Esophagus squamous epithelium (tissue), 5 donors: ENCODE results near the gene ACTN2. TPM values are rescaled to one million over a fixed set of nuclear protein-coding genes. Genes with fewer than 3 reads are reported as not detected.

ENCODE experiments used
- DNase-seq: peaks from one replicate; lab custom pipeline; 2025; lab: John Stamatoyannopoulos, UW
- H3K27ac ChIP-seq, 4 donors: fragments of 200-600 bp; sonication (generic); one replicate each; pipeline ENCODE4 v1.5.1; 2016 to 2019; ENCODE audit warnings: mild to moderate bottlenecking in 1 of 4
- H3K27me3 ChIP-seq, 4 donors: fragments of 200-600 bp; sonication (generic); 1 replicate in 3 of 4; 2 replicates in 1 of 4; pipeline versions ENCODE4 v1.5.1 to v1.6.0; 2017 to 2021; ENCODE audit warnings: antibody characterized with exemption in 1 of 4
- H3K36me3 ChIP-seq, 3 donors: fragments of 200-600 bp; sonication (generic); one replicate each; pipeline ENCODE4 v1.5.1; 2016 to 2019
- H3K4me1 ChIP-seq, 3 donors: fragments of 200-600 bp; sonication (generic); one replicate each; pipeline ENCODE4 v1.5.1; 2017 to 2019
- H3K4me3 ChIP-seq, 4 donors: fragments of 200-600 bp; sonication (generic); 1 replicate in 3 of 4; 2 replicates in 1 of 4; pipeline ENCODE4 v1.5.1; 2016 to 2019; ENCODE audit warnings: mild to moderate bottlenecking in 2 of 4, moderate library complexity in 1 of 4
- H3K9me3 ChIP-seq, 3 donors: fragments of 200-600 bp; sonication (generic); one replicate each; pipeline ENCODE4 v1.5.1; 2016 to 2019
- CTCF ChIP-seq, 6 experiments: fragments of 450-650 bp in 4 of 6; fragments of 200-600 bp in 2 of 6; sonication (generic) in 2 of 6; IDR thresholded peaks; one replicate each; pipeline ENCODE4 v1.5.1; 2016 to 2019; ENCODE audit warnings: antibody characterized with exemption in 6 of 6, mild to moderate bottlenecking in 4 of 6, moderate library complexity in 4 of 6
- POLR2A ChIP-seq, 4 donors: fragments of 450-650 bp; IDR thresholded peaks; one replicate each; pipeline ENCODE4 v1.6.1; 2017; ENCODE audit warnings: antibody characterized with exemption in 4 of 4, mild to moderate bottlenecking in 4 of 4, moderate library complexity in 3 of 4
- WGBS, 2 donors: methylation state at CpG; one replicate each; pipeline ENCODE4 v1.1.5; 2018; 5-methylcytosine and 5-hydroxymethylcytosine counted together
- intact Hi-C: fragments of 100-400 bp; cut with DNase I; formaldehyde crosslinking; loops from one replicate; pipeline ENCODE4 v1.15.0; 2022
- total RNA-seq, 4 donors: library from RNA; depleted of rRNA; stranded (reverse); fragments of >200 nt; gene quantifications; one replicate each; pipeline ENCODE4 v1.1.0, GENCODE V29; 2016
- donor health status: DM: yes; HTN: yes; CAD: no.

ACTN2 gene
- total RNA-seq, 4 donors from 2014 or later = 0.47 to 1.3 TPM; not detected in 2

GRCh38 chr1:236809148-236809547 lies 122.8 kb downstream of the ACTN2 start:
- H3K4me3 ChIP-seq = no peak overlapping the region
- TF ChIP-seq CTCF (IDR thresholded peaks at IDR 0.05) (no peak), POLR2A (IDR thresholded peaks at IDR 0.05) (no peak)
- WGBS, 2 donors = 65 to 75% methylated on average over 1 of the region's 1 CpG
- H3K36me3 ChIP-seq = peaks cover 0 to 93% (median 0%) of the 10 kb centered on the region in 3 donors
- H3K27ac ChIP-seq = no peak overlapping the region
- H3K4me1 ChIP-seq = peaks cover 0 to 6% (median 0%) of the 10 kb centered on the region in 3 donors
- no peaks in the 10 kb centered on the region for H3K27me3 ChIP-seq
- H3K9me3 ChIP-seq = no peaks in the 10 kb centered on the region
- DNase-seq = no peak
- intact Hi-C loops = no loop called here

- Histone ChIP-seq H3K27ac (no peak overlapping the region), H3K27me3 (no peaks in the 10 kb centered on the region), H3K4me1 (peaks cover 0 to 6% (median 0%) of the 10 kb centered on the region in 3 donors), H3K9me3 (no peaks in the 10 kb centered on the region), H3K36me3 (peaks cover 0 to 99% (median 0%) of the 10 kb centered on the region in 3 donors), H3K4me3 (no peak overlapping the region)
- no peak for DNase-seq
- intact Hi-C loops = no loop called here
- WGBS, 2 donors = 82 to 85% methylated on average over 3 of the region's 3 CpGs
- TF ChIP-seq CTCF (IDR thresholded peaks at IDR 0.05) (no peak), POLR2A (IDR thresholded peaks at IDR 0.05) (no peak)
These were observed 123.7 kb downstream of the ACTN2 start for GRCh38 chr1:236810018-236810417.

GRCh38 chr1:236812334-236813030 lies 126.2 kb downstream of the ACTN2 start:
- Histone ChIP-seq H3K27me3 (no peaks in the 10 kb centered on the region), H3K4me3 (no peak overlapping the region), H3K9me3 (no peaks in the 10 kb centered on the region), H3K36me3 (peaks cover 0 to 100% (median 7%) of the 10 kb centered on the region in 3 donors), H3K4me1 (peaks cover 0 to 6% (median 0%) of the 10 kb centered on the region in 3 donors), H3K27ac (no peak overlapping the region)
- TF ChIP-seq POLR2A (IDR thresholded peaks at IDR 0.05) = no peak
- TF ChIP-seq CTCF (IDR thresholded peaks at IDR 0.05) = no peak
- WGBS, 2 donors = 86 to 90% methylated on average over 5 of the region's 5 CpGs
- intact Hi-C loops = no loop called here
- DNase-seq = no peak

Other genes starting within 250 kb of the ACTN2 start
- gene LGALS8, start 162.5 kb upstream of the ACTN2 start, total RNA-seq = 10 to 100 TPM; 45.2 to 70.6 (median 52.4) TPM
- 10 to 100 TPM; 12.4 to 38.9 (median 23.9) TPM for gene HEATR1, start 82.0 kb upstream of the ACTN2 start, total RNA-seq
- 10 to 100 TPM in 2 of 4 donors, 1 to 10 TPM in 2; 5.8 to 21.6 (median 9.1) TPM for gene MTR, start 108.8 kb downstream of the ACTN2 start, total RNA-seq